Eye (tissue), 1 donor: Measurements from ENCODE around the gene IFFO2.

Source experiments
- DNase-seq: peaks from one replicate; pipeline ENCODE4 v3.0.0-alpha.2; 2015

Gene IFFO2

DNA sequence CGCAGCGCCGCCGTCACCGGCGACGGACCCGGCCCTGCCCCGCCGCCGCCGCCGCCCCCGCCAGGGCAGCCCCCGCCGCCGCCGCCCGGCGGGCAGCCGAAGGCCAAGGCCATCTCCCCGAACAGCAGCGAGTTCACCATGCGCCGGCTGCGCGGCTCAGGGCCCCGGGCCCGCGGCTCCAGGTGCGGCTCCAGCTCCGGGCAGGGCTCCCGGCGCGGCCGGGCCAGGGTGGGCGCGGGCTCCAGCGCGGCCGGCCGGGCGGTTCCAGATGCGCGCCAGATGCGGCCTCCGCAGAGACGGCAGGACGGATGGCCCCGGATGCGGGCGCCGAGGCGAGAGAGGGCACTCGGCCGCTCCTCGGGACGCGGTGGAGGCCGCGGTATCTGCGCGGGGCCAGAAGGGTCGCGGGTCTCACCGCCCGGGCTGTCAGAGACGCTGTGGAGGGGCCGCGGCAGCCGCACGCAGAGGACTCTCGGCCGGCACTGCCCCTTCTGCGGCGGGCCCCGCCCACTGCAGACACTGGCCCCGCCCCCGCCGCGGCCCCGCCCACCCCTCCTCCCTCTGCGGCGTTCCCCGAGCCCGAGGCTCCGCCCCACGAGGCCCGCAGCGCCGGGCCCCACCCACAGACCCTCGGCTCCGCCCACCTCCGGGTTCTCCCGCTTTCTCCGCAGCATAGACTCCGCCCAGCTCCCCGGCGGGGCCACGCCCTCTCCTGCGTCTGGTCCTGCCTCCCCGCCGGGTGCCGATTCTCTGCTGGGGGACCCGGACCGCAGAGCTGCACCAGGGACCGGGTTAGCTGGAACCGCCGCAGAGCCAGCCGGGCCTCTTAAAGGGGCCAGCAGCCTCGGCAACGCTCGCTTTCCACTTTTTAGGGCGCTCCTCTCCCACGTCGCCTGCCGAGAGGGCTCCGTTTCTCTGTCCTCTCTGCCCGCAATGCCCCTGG lies at the start of gene IFFO2:
Gene IFFO2 (minus strand): TSS at position 484 of the 943 bp plus-strand sequence. CDS start 344 bp downstream, at position 140.
- DNase-seq, result peak; percentile 98

DNA sequence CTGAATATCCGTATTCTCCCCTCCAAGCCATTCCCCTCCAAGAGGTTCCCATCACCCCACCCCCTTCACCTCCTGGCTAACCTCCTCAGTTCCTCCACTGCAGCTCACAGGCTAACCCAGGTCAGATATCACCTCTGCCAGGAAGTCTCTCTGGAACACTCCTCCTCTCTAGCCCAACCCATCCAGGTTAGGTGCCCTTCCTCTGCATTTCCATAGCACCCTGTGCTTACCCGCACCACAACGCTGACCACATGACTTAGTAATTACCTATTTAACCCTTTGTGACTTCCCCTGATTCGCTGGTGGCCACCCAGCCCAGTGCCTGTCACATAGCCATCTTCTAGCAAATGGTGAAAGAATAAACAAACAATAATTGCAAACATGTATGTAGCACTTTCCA lies 49.5 kb upstream of the IFFO2 start:
- no peak for DNase-seq

GRCh38 chr1:19003371-19004290 lies 47.2 kb upstream of the IFFO2 start:
- DNase-seq, result no peak

DNA sequence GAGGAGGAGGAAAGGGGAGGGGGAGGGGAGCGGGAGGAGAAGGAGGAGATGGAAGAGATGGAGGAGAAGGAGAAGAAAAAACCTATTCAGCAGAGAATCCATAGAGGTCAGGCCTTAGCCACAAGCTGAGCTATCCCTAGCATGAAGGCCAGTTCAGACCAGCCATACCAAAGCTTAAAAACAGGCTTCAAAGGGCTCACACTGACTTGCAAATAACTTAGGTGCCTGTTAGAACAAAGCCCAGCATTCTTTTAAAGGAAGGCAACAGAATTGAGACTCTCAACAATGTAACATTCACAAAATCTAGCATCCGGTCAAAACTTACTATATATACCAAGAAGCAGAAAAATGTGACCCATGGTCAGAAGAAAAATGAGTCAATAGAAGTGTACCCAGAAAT lies 43.6 kb upstream of the IFFO2 start:
- no peak for DNase-seq

GRCh38 chr1:18999359-18999758 lies 42.9 kb upstream of the IFFO2 start:
- DNase-seq, result peak; percentile 42

GRCh38 chr1:18998016-18998724 lies 41.7 kb upstream of the IFFO2 start:
- no peak for DNase-seq

DNA sequence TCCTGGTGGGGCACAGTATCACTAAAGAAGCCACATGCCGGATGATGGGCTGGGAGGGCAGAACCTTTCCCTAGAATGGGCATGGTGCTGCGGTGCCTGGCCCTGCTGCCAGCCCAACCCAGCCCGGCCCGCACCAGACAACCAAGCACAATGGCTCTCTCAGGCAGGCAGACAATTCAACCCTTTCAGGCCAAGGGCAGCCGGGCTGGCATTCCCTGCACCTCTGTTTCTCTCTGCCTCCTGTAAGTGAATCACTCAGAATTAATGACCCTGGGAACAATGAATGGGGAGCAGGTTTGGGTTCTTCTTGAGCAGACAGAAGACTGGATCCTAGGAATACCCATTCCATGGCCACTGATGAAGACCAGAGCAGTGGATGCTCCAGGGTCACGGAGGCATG lies 41.0 kb upstream of the IFFO2 start:
- DNase-seq, result no peak

GRCh38 chr1:18996548-18997177 lies 40.2 kb upstream of the IFFO2 start:
- no peak for DNase-seq

DNA sequence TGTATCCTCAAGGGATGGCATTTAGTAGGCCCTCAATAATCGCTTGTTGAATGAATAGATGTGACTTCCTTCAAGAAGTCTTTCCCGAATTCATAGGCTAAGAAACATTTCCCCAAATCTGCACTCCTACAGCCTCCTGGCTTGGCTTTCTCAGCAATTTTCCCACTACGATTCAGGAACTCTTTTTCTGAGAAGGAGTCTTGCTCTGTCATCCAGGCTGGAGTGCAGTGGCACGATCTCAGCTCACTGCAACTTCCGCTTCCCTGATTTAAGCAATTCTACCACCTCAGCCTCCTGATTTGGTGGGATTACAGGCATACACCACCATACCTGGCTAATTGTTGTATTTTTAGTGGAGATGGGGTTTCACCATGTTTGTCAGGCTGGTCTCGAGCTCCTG lies 37.9 kb upstream of the IFFO2 start:
- no peak for DNase-seq

GRCh38 chr1:18992646-18993045 lies 36.2 kb upstream of the IFFO2 start:
- no peak for DNase-seq

GRCh38 chr1:18991585-18991984 lies 35.1 kb upstream of the IFFO2 start:
- DNase-seq, result no peak

- DNase-seq, result peak; percentile 56
These were observed 33.4 kb upstream of the IFFO2 start for GRCh38 chr1:18989896-18990295.

GRCh38 chr1:18989176-18989799 lies 32.8 kb upstream of the IFFO2 start:
- DNase-seq, result peak; percentile 38

GRCh38 chr1:18981242-18981641 lies 24.8 kb upstream of the IFFO2 start:
- no peak for DNase-seq

GRCh38 chr1:18978706-18979105 lies 22.2 kb upstream of the IFFO2 start:
- DNase-seq, result no peak

DNA sequence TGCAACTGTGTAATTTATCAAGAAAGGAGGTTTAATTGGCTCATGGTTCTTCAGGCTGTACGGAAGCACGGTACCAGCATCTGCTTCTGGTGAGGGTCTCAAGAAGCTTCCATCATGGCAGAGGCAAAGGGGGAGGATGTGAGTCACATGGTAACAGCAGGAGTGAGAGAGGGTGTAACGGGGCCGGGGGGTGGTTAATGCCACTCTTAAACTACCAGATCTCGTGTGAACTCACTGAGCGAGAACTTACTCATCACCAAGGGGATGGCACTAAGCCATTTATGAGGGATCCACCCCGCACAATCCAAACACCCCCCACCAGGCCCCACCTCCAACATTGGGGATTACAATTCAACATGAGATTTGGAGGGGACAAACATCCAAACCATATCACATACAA lies 21.0 kb upstream of the IFFO2 start:
- no peak for DNase-seq

DNA sequence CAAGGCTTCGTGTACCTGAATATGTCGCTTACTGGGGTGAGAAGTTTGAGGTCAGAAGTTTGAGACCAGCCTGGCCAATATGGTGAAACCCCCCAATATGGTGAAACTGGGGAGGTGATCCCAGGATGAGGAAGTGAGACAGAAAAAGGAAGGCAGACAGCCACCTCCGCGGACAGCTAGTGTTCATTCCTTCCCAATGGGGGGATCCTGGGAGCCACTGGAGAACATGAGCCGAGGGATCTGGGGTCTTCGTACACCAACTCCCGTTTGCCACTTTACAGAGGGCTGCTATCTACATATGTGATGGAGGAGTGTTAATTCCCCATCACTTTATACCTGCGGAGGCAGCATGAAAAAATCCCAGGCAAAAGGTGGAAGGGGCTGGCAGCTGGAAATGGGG lies 19.6 kb upstream of the IFFO2 start:
- DNase-seq, result no peak

- DNase-seq, result no peak
These were observed 18.1 kb upstream of the IFFO2 start for GRCh38 chr1:18974606-18975005.

DNA sequence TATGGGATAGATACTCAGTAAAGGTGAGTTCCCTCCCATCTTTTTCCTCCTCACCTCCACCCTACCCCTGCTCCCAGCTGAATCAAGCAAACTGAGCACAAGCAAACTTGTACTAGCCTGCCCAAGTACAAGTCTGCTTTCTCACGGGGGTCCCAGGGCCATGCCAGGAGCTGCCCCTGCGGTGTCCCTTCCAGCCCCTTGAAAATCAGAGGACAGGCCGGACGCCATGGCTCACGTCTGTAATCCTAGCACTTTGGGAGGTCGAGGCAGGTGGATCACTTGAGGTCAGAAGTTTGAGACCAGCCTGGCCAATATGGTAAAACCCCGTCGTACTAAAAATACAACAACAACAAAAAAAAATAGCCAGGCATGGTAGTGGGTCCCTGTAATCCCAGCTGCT lies 17.5 kb upstream of the IFFO2 start:
- DNase-seq, result no peak

DNA sequence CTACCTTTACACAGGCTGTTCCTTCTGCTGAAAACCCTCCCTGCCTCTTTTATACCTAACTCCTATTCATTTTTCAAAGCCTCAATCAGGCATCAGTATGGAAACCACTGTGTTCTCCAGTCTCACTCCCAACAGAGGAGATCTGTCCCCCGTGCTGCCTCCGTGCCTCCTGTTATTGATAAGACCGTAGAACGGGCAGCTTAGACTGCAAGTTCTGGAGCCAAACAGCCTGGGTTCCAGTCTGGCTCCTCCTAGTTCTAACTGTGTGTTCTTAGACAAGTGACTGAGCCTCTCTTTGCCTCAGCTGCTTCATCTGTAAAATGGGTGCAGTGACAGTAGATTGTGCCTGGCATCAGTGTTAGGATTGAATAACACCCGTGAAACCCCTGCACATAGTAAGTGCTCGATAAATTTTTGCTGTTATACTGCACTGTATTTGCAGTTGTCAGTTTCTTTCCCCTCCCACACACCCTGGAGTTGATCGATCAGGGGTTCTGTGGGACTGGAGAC lies 17.0 kb upstream of the IFFO2 start:
- DNase-seq, result no peak

GRCh38 chr1:18972991-18973390 lies 16.5 kb upstream of the IFFO2 start:
- DNase-seq, result no peak

DNA sequence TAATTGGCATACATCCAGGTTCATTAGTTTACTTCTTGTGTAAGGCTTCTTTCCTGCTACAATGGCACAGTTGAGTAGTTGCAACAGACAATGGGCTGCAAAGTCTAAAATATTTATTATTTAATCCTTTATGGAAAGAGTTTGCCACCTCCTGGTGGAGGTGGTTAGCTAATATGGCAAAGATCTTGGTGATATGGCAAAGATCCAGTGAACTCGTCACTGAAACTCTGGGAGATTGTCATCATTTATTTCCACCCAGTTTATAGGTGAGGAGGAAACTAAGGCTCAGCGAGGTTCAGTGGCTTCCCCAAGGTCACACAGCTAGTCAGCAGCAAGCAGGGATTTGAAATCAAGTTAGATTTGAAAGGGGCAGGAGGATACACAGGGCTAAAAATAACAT lies 16.1 kb upstream of the IFFO2 start:
- DNase-seq, result no peak
